Measurements from ENCODE around the gene GBGT1. TPM values are rescaled to one million over a fixed set of nuclear protein-coding genes. Genes with fewer than 3 reads are reported as not detected.

The GBGT1 gene
- polyA plus RNA-seq, 3 donors, result 2.6 to 10.7 (median 9.9) TPM

GRCh38 chr9:133111808-133112662, 51.7 kb downstream of the GBGT1 start:
- WGBS, 3 donors, result 78 to 87% (median 81%) methylated on average over 30 of the region's 30 CpGs
- H3K27ac ChIP-seq (ENCODE audit: low read depth, low read length), result no peak overlapping the region

- WGBS, 3 donors, result 92 to 93% (median 92%) methylated on average over 18 of the region's 18 CpGs
- H3K27ac ChIP-seq (ENCODE audit: low read depth, low read length), result no peak overlapping the region
Measured at GRCh38 chr9:133109931-133110650, 53.6 kb downstream of the GBGT1 start.

GRCh38 chr9:133108794-133109641, 54.7 kb downstream of the GBGT1 start:
- 93 to 96% (median 96%) methylated on average over 18 to 19 of the region's 19 CpGs for WGBS, 3 donors
- no peak overlapping the region for H3K27ac ChIP-seq (ENCODE audit: low read depth, low read length)

- WGBS, 3 donors, result 93 to 96% (median 93%) methylated on average over 18 of the region's 18 CpGs
- no peak overlapping the region for H3K27ac ChIP-seq (ENCODE audit: low read depth, low read length)
Measured at GRCh38 chr9:133107961-133108793, 55.5 kb downstream of the GBGT1 start.

- H3K27ac ChIP-seq (ENCODE audit: low read depth, low read length), result no peak overlapping the region
- 90 to 98% (median 94%) methylated on average over 11 to 13 of the region's 13 CpGs for WGBS, 3 donors
Measured at GRCh38 chr9:133107245-133107722, 56.4 kb downstream of the GBGT1 start.

GRCh38 chr9:133106511-133107244, 57.0 kb downstream of the GBGT1 start:
- WGBS, 3 donors, result 92 to 97% (median 93%) methylated on average over 17 of the region's 17 CpGs
- H3K27ac ChIP-seq (ENCODE audit: low read depth, low read length), result no peak overlapping the region

GRCh38 chr9:133105461-133105770, 58.3 kb downstream of the GBGT1 start:
- WGBS, 3 donors, result 86 to 94% (median 93%) methylated on average over 6 to 7 of the region's 7 CpGs
- no peak overlapping the region for H3K27ac ChIP-seq (ENCODE audit: low read depth, low read length)

GRCh38 chr9:133104718-133105460, 58.8 kb downstream of the GBGT1 start:
- H3K27ac ChIP-seq (ENCODE audit: low read depth, low read length), result no peak overlapping the region
- 85 to 89% (median 89%) methylated on average over 15 of the region's 15 CpGs for WGBS, 3 donors

- 83 to 87% (median 83%) methylated on average over 12 of the region's 12 CpGs for WGBS, 3 donors
- no peak overlapping the region for H3K27ac ChIP-seq (ENCODE audit: low read depth, low read length)
Measured at GRCh38 chr9:133103987-133104505, 59.7 kb downstream of the GBGT1 start.

- H3K27ac ChIP-seq (ENCODE audit: low read depth, low read length), result no peak overlapping the region
- WGBS, 3 donors, result 49 to 57% (median 52%) methylated on average over 14 of the region's 14 CpGs
Measured at GRCh38 chr9:133103183-133103986, 60.3 kb downstream of the GBGT1 start.

Other genes starting within 250 kb of the GBGT1 start
- 10 to 100 TPM in 2 of 3 donors, 1 to 10 TPM in 1; 8.8 to 13.8 (median 11.4) TPM for gene TSC1, start 219.3 kb downstream of the GBGT1 start, polyA plus RNA-seq
- gene GFI1B, start 185.2 kb downstream of the GBGT1 start, polyA plus RNA-seq, result under 1 TPM in 2 of 3 donors, not detected in 1; 0.02 to 0.04 TPM
- gene GTF3C5, start 132.9 kb downstream of the GBGT1 start, polyA plus RNA-seq, result 10 to 100 TPM; 30.6 to 38.3 (median 30.8) TPM
- gene CEL, start 101.9 kb downstream of the GBGT1 start, polyA plus RNA-seq, result 1,000 to 10,000 TPM in 1 of 3 donors, 1 to 10 TPM in 2; 1.5 to 9,324 (median 2.5) TPM
- gene RALGDS, start 42.7 kb downstream of the GBGT1 start, polyA plus RNA-seq, result 10 to 100 TPM; 31.0 to 98.2 (median 68.8) TPM
- not detected for gene OBP2B, start 45.3 kb upstream of the GBGT1 start, polyA plus RNA-seq
- 1 to 10 TPM; 1.3 to 1.7 (median 1.5) TPM for gene ABO, start 111.3 kb upstream of the GBGT1 start, polyA plus RNA-seq
- 10 to 100 TPM; 14.1 to 21.7 (median 14.1) TPM for gene SURF6, start 172.3 kb upstream of the GBGT1 start, polyA plus RNA-seq
- 10 to 100 TPM in 2 of 3 donors, 1 to 10 TPM in 1; 8.6 to 15.9 (median 13.1) TPM for gene MED22, start 184.2 kb upstream of the GBGT1 start, polyA plus RNA-seq
- 1,000 to 10,000 TPM; 2,933 to 4,055 (median 3,432) TPM for gene RPL7A, start 184.3 kb upstream of the GBGT1 start, polyA plus RNA-seq
- gene SURF1, start 192.6 kb upstream of the GBGT1 start, polyA plus RNA-seq, result 10 to 100 TPM; 63.5 to 95.3 (median 75.0) TPM
- 10 to 100 TPM; 21.9 to 32.1 (median 27.8) TPM for gene SURF2, start 192.6 kb upstream of the GBGT1 start, polyA plus RNA-seq
- 100 to 1,000 TPM in 2 of 3 donors, 10 to 100 TPM in 1; 66.1 to 168 (median 123) TPM for gene SURF4, start 212.1 kb upstream of the GBGT1 start, polyA plus RNA-seq
- under 1 TPM; 0.44 to 0.68 (median 0.45) TPM for gene STKLD1, start 212.5 kb upstream of the GBGT1 start, polyA plus RNA-seq

Data from adipose tissue (tissue), 3 donors.